ENCODE data around the gene FANCI.

DNA sequence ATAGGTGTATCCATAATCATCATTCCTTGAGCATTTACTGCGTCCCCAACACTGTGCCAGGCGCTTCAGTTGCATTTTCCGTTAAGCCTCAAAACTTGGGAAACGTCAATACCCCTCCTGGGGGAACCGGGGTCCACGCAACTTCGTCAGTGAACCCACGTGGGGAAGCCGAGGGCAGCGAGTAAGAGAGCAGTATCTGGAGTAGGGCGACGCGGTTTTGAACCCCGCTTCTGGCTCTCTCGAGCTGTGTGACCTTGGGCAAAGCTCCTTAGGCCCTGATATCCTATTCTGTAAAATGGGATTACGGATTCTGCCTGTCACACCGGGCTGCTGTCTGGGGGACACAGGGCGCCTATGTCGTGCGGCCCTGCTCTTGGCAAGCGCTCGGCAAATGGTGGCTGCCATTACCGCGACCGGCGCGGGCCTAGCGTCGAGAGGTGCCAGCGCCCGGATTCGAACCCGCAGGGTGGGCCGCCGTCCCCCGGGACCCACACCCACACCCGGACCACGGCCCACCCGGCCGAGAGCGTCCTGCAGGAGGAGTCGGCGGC is 90.3 kb downstream of the FANCI start:
- TF ChIP-seq POLR2AphosphoS5 (IDR thresholded peaks at IDR 0.05; ENCODE audit: low read depth) (no peak), CTCF (conservative IDR thresholded peaks at IDR 0.05; ENCODE audit: low read depth in 2 of 2) (no peak), EZH2phosphoT487 (IDR thresholded peaks at IDR 0.05; ENCODE audit: unreplicated experiment) (no peak), JUNB (IDR thresholded peaks at IDR 0.05; ENCODE audit: unreplicated experiment) (no peak), EZH2 (IDR thresholded peaks at IDR 0.05; ENCODE audit: low read depth, unreplicated experiment) (no peak)
- TF ChIP-seq, protein P1, sequence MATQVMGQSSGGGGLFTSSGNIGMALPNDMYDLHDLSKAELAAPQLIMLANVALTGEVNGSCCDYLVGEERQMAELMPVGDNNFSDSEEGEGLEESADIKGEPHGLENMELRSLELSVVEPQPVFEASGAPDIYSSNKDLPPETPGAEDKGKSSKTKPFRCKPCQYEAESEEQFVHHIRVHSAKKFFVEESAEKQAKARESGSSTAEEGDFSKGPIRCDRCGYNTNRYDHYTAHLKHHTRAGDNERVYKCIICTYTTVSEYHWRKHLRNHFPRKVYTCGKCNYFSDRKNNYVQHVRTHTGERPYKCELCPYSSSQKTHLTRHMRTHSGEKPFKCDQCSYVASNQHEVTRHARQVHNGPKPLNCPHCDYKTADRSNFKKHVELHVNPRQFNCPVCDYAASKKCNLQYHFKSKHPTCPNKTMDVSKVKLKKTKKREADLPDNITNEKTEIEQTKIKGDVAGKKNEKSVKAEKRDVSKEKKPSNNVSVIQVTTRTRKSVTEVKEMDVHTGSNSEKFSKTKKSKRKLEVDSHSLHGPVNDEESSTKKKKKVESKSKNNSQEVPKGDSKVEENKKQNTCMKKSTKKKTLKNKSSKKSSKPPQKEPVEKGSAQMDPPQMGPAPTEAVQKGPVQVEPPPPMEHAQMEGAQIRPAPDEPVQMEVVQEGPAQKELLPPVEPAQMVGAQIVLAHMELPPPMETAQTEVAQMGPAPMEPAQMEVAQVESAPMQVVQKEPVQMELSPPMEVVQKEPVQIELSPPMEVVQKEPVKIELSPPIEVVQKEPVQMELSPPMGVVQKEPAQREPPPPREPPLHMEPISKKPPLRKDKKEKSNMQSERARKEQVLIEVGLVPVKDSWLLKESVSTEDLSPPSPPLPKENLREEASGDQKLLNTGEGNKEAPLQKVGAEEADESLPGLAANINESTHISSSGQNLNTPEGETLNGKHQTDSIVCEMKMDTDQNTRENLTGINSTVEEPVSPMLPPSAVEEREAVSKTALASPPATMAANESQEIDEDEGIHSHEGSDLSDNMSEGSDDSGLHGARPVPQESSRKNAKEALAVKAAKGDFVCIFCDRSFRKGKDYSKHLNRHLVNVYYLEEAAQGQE (IDR thresholded peaks at IDR 0.05; ENCODE audit: unreplicated experiment): no peak

Data from GM23338 (cell line).